Kidney epithelial cell (primary cell): Measurements from ENCODE around the gene DNAH14. TPM values are rescaled to one million over a fixed set of nuclear protein-coding genes. Genes with fewer than 3 reads are reported as not detected.

Experiments used
- DNase-seq: peaks from one replicate; pipeline ENCODE4 v3.0.0-alpha.2; 2010; ENCODE audit warnings: low read depth
- H3K27me3 ChIP-seq: 2 replicates; pipeline ENCODE4 v1.6.0; 2011; ENCODE audit warnings: low read length; ENCODE audit not compliant: control insufficient read depth, insufficient read depth
- H3K36me3 ChIP-seq: 2 replicates; pipeline ENCODE4 v1.5.1; 2011; ENCODE audit warnings: low read length; ENCODE audit not compliant: control insufficient read depth, insufficient read depth
- H3K4me3 ChIP-seq: 2 replicates; pipeline ENCODE4 v1.5.1; 2011; ENCODE audit warnings: low read depth, mild to moderate bottlenecking, control low read depth, low read length
- CTCF ChIP-seq: IDR thresholded peaks from 2 replicates; pipeline ENCODE4 v1.5.1; 2011; ENCODE audit warnings: mild to moderate bottlenecking, moderate library complexity, low read length, control low read depth, inconsistent platforms; ENCODE audit not compliant: insufficient read depth, poor library complexity, severe bottlenecking
- total RNA-seq: library from RNA; depleted of rRNA; stranded (reverse); fragments of >200 nt; gene quantifications from 2 replicates; pipeline ENCODE4 v1.2.3, GENCODE V29; 2015

The DNAH14 gene
- total RNA-seq, 1 donor from 2014 or later, result 30.8 TPM

DNA sequence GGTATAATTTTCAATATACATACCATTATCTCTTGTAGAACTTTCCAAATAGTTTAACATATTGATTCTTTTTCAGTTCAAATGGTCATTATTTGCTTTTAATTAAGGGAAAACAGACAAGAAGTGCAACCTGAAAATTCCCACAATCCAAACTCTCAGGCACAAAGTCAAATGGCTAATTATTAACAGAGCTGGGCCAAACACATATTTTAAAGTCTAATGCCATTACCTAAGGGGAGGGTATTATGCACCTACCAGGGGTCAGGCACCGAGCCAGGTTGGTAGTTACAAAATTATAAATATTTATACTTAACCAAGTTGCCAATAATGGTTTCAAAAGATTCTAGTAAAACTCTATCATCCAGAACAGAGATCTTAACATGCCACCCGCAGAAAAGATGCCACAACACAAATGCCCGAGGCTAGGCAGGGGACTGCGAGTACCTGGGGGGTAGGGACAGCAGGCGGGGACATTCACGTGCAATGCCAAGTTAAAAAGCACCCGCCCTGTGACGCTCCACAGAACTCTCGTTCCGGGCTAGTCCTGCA is 483.4 kb downstream of the DNAH14 start:
- H3K4me3 ChIP-seq, result no peak overlapping the region
- TF ChIP-seq CTCF, result no peak
- no peaks in the 10 kb centered on the region for H3K27me3 ChIP-seq
- no peak for DNase-seq
- H3K36me3 ChIP-seq, result peaks cover under 1% of the 10 kb centered on the region

DNA sequence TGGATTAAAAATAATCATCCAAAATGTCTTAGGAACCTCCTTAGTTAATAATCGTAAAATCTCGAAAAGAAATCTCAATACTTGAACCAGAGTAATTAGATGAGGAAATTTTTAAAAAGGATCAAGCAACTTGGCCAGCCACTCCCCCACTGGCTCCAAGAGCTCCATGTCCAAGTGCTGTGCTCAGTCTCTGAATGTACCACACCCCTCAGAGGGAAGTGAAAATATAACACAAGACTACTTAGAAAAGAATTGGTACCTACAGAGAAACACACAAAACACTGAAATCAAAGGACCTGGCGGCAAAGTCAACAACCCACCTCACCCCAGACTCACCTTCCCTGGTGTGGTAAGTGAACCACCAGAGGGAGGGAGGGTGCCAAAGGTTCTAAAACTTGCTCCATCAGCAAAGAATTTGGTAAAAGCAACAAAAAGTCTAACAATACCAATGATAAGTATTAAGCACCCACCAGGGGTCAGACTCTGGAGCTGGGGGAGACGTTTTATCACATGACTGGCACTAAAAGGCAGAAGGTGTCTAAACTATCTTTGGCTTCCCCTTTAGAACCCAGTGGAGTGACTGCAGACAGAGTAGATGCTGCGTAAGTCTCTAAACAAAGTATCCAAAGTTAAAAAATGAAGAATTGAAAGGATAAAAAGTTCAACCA is 484.4 kb downstream of the DNAH14 start:
- Histone ChIP-seq H3K36me3 (peaks cover 1% of the 10 kb centered on the region), H3K27me3 (no peaks in the 10 kb centered on the region), H3K4me3 (no peak overlapping the region)
- DNase-seq, result no peak
- TF ChIP-seq CTCF, result peak; percentile 12

GRCh38 chr1:225415307-225415706 is 485.8 kb downstream of the DNAH14 start:
- H3K36me3 ChIP-seq, result peaks cover 1% of the 10 kb centered on the region
- no peak overlapping the region for H3K4me3 ChIP-seq
- DNase-seq, result no peak
- no peaks in the 10 kb centered on the region for H3K27me3 ChIP-seq
- no peak for TF ChIP-seq CTCF

DNA sequence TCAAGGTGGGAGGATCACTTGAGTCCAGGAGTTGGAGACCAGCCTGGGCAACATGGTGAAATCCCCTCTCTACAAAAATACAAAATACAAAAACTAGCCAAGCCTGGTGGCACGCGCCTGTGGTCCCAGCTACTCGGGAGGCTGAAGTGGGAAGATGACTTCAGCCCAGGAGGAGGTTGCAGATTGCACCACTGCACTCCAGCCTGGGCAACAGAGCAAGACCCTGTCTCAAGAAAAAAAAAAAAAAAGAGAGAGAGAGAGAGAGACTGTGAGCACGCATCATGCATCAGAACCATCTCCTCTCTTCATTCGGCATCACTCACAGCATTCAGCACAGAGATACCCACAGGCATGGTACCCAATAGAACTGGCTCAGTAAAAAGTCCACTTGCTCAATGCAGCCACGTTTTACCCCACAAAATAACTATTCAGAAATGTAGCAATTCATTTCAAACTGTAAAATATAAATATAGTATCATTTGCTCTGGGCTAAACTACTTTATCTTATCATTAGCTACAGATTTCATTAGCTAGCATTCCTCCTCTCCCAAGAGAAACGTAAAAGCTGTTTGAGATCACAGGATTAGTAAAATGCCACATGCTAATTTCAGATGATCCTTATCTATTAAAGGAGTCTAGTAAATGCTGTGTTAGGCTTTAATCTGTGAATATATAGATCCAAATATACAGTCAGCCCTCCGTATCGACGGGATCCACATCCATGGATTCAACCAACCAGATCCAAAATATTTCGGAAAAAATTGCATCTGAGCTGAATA is 486.7 kb downstream of the DNAH14 start:
- no peak for TF ChIP-seq CTCF
- no peak for DNase-seq
- Histone ChIP-seq H3K4me3 (no peak overlapping the region), H3K27me3 (no peaks in the 10 kb centered on the region), H3K36me3 (peaks cover 1% of the 10 kb centered on the region)

DNA sequence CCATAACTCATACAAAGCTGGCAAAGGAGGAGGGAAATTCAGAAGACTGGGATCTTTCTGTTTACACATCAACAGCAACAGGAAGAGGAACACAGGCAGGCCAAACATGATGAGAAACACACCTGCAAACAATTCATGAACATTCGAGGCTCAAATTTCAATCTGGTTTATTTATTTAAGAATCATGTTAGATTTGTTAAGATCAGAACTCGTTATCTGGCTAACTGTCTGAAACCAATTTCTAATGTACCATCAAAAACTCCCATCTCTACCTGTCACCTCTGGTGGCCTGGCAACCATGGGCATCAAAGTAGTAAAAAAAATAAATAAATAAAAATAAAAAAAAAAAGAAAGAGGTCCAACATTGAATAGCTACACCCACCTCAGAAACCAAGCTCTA is 488.6 kb downstream of the DNAH14 start:
- Histone ChIP-seq H3K27me3 (no peaks in the 10 kb centered on the region), H3K36me3 (peaks cover 1% of the 10 kb centered on the region), H3K4me3 (no peak overlapping the region)
- DNase-seq, result no peak
- TF ChIP-seq CTCF, result no peak
